A673 (cell line): ENCODE data around the gene TACC2.

Source experiments
- EZH2 ChIP-seq: fragments of 200-600 bp; sonication (generic); IDR thresholded peaks from 2 replicates; pipeline ENCODE4 v1.6.1; 2017; ENCODE audit warnings: borderline replicate concordance, low read depth, mild to moderate bottlenecking, mixed read lengths, antibody characterized with exemption, low read length; ENCODE audit not compliant: poor library complexity, severe bottlenecking
- TF ChIP-seq, protein P1 (sequence below): fragments of 300-800, 200-600 bp; sonication (generic); conservative IDR thresholded peaks from 2 replicates; pipeline ENCODE4 v1.5.1; 2017; ENCODE audit warnings: low read depth, mild to moderate bottlenecking, antibody characterized with exemption, low read length, moderate library complexity, mixed read lengths

- TF ChIP-seq, protein P1, sequence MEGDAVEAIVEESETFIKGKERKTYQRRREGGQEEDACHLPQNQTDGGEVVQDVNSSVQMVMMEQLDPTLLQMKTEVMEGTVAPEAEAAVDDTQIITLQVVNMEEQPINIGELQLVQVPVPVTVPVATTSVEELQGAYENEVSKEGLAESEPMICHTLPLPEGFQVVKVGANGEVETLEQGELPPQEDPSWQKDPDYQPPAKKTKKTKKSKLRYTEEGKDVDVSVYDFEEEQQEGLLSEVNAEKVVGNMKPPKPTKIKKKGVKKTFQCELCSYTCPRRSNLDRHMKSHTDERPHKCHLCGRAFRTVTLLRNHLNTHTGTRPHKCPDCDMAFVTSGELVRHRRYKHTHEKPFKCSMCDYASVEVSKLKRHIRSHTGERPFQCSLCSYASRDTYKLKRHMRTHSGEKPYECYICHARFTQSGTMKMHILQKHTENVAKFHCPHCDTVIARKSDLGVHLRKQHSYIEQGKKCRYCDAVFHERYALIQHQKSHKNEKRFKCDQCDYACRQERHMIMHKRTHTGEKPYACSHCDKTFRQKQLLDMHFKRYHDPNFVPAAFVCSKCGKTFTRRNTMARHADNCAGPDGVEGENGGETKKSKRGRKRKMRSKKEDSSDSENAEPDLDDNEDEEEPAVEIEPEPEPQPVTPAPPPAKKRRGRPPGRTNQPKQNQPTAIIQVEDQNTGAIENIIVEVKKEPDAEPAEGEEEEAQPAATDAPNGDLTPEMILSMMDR: no peak
- TF ChIP-seq EZH2: no peak
These were observed 199.7 kb downstream of the TACC2 start for GRCh38 chr10:122188706-122189105.
